GM19455 (cell line): ENCODE measurements around the gene TERT.
A peak's percentile ranks its signal among the peaks of the same experiment; 100 is the strongest.
"Not testable (repeated sequence)": the region's sequence is repeated elsewhere in the genome, so short reads cannot be mapped to it uniquely, and the experiment has no call there.

Experiments used
- ATAC-seq: cut with Tn5 transposase; IDR thresholded peaks from one replicate; pipeline ENCODE4 v1.9.1; 2021; ENCODE audit not compliant: unreplicated experiment

TERT gene

DNA sequence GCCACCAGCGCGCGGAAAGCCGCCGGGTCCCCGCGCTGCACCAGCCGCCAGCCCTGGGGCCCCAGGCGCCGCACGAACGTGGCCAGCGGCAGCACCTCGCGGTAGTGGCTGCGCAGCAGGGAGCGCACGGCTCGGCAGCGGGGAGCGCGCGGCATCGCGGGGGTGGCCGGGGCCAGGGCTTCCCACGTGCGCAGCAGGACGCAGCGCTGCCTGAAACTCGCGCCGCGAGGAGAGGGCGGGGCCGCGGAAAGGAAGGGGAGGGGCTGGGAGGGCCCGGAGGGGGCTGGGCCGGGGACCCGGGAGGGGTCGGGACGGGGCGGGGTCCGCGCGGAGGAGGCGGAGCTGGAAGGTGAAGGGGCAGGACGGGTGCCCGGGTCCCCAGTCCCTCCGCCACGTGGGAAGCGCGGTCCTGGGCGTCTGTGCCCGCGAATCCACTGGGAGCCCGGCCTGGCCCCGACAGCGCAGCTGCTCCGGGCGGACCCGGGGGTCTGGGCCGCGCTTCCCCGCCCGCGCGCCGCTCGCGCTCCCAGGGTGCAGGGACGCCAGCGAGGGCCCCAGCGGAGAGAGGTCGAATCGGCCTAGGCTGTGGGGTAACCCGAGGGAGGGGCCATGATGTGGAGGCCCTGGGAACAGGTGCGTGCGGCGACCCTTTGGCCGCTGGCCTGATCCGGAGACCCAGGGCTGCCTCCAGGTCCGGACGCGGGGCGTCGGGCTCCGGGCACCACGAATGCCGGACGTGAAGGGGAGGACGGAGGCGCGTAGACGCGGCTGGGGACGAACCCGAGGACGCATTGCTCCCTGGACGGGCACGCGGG is at the start of gene TERT:
Gene TERT, minus strand, starts transcription at position 234 of the 815 bp plus-strand sequence. Its CDS starts 79 bp downstream, at position 155.
- no peak for ATAC-seq

GRCh38 chr5:1343931-1344901 is 49.3 kb upstream of the TERT start:
- peak; percentile 18 for ATAC-seq

- ATAC-seq, result no peak
Observed at GRCh38 chr5:1343315-1343751, 48.5 kb upstream of the TERT start.

DNA sequence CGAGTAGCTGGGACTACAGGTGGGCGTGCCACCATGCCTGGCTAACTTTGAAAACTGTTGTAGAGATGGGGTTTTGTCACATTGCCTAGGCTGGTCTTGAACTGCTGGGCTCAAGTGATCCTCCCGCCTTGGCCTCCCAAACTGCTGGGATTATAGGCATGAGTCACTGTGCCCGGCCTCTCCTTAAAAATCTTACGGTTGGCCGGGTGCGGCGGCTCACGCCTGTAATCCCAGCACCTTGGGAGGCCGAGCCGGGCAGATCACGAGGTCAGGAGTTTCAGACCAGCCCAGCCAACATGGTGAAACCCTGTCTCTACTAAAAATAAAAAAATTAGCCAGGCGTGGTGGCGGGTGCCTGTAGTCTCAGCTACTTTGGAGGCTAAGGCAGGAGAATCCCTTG is 47.8 kb upstream of the TERT start:
- ATAC-seq, result not testable (repeated sequence)

GRCh38 chr5:1342268-1342667 is 47.4 kb upstream of the TERT start:
- ATAC-seq, result no peak

- ATAC-seq, result no peak
Observed at GRCh38 chr5:1341863-1342262, 47.0 kb upstream of the TERT start.

GRCh38 chr5:1339818-1340210 is 44.9 kb upstream of the TERT start:
- ATAC-seq, result not testable (repeated sequence)

GRCh38 chr5:1339139-1339817 is 44.4 kb upstream of the TERT start:
- not testable (repeated sequence) for ATAC-seq

DNA sequence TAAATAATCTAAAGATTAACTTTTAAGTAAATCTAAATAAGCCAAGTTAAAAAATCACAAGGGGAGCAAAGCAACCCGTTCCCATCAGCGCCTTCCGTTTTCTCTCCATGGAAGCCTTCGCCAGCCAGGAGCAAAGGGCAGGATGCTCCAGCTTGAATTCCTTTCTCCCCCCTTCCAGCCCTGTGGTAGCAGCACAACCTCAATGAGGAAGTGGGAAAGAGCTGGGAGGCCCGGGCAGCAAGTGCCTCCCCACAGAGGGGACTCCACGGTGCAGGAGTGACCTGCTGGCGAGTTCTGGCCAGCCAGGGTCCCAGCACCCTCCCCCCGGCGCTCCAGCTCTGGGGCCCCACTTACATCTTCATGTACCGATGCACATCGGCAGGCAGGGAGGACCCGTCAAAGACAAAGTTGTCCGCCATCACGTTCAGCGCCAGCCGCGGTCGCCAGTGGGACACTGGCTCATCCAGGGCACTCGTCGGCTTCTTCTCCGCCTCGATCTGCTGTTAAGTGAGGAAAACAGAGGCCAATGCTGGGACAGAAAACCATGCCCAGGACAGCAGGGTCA is 43.7 kb upstream of the TERT start:
- ATAC-seq, result no peak

GRCh38 chr5:1338196-1338490 is 43.3 kb upstream of the TERT start:
- no peak for ATAC-seq

DNA sequence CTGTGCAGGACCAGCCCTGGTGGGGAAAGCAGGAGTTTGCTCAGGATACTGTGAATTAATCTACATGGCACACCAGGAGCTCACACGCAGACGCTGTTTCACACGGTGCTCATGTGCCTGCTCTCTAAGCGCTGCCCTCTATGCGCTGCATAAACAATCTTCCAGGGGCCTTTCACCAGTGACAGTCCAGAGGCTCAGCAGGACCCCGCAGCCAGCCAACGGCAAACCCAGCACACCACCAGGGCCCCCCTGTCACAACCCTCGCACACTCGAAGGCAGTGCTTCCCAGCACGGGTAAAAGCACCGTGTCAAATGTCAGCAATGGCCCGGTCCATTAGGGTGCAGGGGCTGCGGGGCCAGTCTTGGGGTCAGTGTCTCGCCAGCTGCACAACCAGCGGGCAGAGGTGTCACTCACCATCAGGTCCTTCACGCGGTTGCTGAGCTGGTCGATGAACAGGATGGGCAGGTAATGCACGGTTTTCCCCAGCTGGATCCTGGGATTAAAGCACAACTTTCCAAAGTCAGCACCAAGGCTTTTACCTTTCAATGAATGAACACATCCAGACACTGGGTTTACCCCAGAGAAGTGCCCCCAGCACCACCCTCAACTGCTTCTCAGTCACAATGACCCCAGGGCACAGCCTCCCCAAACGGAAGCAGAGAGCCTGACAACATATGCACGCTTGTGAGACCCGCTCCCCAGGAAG is 42.8 kb upstream of the TERT start:
- no peak for ATAC-seq

DNA sequence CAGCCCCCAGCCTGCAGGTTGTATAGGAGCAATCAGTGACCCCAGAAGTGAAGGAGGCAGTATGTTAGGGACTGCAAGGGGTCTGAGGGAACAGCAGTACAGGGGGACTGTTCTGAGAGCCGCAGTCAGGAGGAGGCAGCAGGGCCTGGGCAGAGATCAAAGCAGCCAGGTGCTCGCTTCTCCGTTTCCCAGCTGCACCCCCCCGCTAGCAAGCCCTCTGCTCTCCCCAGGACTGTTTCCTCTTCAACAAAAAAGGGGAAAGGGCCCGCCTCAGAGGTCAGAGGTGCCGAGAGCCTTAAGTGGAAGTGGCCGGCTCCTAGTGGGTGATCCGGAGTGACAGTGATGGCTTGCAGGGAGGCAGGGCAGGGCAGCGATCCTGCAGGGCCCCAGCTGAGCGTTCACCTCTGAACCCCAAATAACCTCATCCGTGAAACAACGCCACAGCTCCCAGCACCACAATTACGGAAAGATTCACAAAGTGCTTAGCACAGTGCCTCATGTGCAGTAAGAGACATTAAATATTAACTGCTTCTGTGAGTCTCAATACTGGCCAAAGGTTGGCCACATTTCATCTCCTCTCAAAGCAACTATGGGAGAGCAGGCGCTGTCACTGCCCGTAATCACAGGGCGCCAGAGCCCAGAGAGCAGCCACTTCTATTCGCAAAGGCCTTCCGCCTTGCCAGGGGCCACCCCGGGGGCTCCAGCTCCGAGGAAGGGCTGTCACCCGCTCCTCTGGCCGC is 42.1 kb upstream of the TERT start:
- ATAC-seq, result no peak

GRCh38 chr5:1336106-1336561 is 41.3 kb upstream of the TERT start:
- ATAC-seq, result no peak

- no peak for ATAC-seq
Observed at GRCh38 chr5:1335540-1336095, 40.8 kb upstream of the TERT start.

DNA sequence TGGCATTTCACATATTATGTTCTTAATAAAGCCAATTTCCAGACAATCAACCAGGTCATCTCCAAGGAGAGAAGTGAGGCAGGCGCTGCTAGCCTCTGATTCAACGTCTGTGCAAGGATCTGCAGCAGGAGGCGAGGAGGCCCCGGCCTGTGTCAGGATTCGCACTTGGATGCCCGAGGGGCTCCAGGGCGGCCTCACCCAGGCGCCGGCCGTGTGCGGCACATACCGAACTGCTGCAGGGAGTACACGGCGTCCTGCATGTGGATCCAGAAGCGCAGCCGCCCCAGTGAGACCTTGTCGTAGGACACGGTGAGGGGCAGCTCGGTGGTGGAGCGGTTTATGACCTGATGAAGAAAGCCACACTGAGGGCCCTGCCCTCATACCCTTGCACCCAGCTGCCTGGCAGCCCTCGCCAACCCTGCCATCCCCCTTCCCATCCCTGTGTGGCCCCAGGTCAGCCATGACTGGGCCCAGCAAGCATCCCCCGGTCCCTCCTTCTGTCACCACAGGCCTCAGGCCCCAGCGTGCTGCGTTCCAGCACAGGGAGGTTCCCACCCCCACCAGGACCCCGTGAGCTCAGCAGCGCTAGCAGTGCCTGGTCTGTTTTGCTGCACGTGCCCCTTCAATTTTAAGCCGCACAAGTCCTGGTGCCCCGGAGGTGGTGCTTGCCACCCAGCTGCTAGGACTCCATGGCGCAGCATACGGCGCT is 40.1 kb upstream of the TERT start:
- no peak for ATAC-seq

DNA sequence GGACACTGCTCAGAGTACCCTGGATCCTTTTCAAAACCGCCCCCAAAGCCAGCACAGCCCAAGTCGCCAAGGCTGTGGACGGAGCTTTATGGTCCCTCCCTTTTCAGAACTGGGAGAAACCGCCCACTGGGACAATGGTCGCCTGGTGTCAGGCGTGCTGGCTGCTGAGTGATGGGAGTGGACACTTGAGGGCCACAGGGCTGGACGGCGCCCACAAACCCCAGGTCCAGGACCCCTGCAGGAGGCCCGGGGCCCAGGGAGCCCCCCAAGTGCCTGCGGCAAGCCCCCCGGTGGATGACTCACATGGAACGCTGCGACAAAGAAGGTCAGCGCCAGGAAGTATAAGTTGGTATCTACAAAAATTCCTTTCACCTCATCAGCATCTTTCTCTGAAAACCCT is 39.1 kb upstream of the TERT start:
- ATAC-seq, result no peak

DNA sequence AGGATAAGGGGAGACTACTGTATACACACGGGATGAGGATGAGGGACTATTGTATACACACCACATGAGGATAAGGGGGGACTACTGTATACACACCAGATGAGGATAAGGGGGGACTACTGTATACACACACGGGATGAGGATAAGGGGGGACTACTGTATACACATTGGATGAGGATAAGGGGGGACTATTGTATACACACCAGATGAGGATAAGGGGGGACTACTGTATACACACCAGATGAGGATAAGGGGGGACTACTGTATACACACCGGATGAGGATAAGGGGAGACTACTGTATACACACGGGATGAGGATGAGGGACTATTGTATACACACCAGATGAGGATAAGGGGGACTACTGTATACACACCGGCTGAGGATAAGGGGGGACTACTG is 38.4 kb upstream of the TERT start:
- not testable (repeated sequence) for ATAC-seq

- no peak for ATAC-seq
Observed at GRCh38 chr5:1332461-1333001, 37.7 kb upstream of the TERT start.
